Endothelial cell of umbilical vein (primary cell): Measurements from ENCODE around the gene PRDM2. TPM values are rescaled to one million over a fixed set of nuclear protein-coding genes. Genes with fewer than 3 reads are reported as not detected.

Source experiments
- BruUV-seq: library from RNA; stranded (reverse); fragments of 400-500 nt; replicated peaks from 2 replicates; lab custom pipeline; 2021; lab: Mats Ljungman, UMichigan
- CTCF ChIA-PET: fragments of 300-600, 350-600 bp; sonication (Branson Sonifier 250); formaldehyde crosslinking; loops from one replicate; lab custom pipeline; 2021; ENCODE audit warnings: antibody characterized with exemption, inconsistent platforms; lab: Charles Lee
- POLR2A ChIA-PET: fragments of 300-600, 350-600 bp; sonication (Branson Sonifier 250); formaldehyde crosslinking; loops from one replicate; lab custom pipeline; 2021; ENCODE audit warnings: antibody characterized with exemption, inconsistent platforms; lab: Charles Lee
- DNase-seq: peaks from one replicate; pipeline ENCODE4 v3.0.0-alpha.2; 2011; ENCODE audit warnings: low read depth, low spot score
- FAIRE-seq: peaks from 2 replicates; lab custom pipeline; 2011; peaks lifted over from hg19 to GRCh38; lab: Jason Lieb, UNC
- H2AFZ ChIP-seq: 2 replicates; pipeline ENCODE4 v1.6.0; 2012; ENCODE audit warnings: low read depth, low read length, control low read depth, inconsistent platforms
- H3K27ac ChIP-seq: 2 replicates; pipeline ENCODE4 v1.5.1; 2011; ENCODE audit warnings: low read depth, mild to moderate bottlenecking, control low read depth, low read length, moderate library complexity; ENCODE audit not compliant: insufficient read depth
- H3K27me3 ChIP-seq, 2 experiments: 2 replicates each; pipeline versions ENCODE4 v1.6.0 to v1.6.1; 2011; ENCODE audit warnings: low read length in 2 of 2, mixed read lengths in 1 of 2; ENCODE audit not compliant: control insufficient read depth in 2 of 2, insufficient read depth in 2 of 2
- H3K36me3 ChIP-seq, 2 experiments: 2 replicates in 1 of 2; 3 replicates in 1 of 2; pipeline ENCODE4 v1.5.1; 2011; ENCODE audit warnings: low read length in 2 of 2, mild to moderate bottlenecking in 1 of 2, moderate library complexity in 1 of 2; ENCODE audit not compliant: control insufficient read depth in 2 of 2, insufficient read depth in 2 of 2; ENCODE audit errors: extremely low read depth in 1 of 2
- H3K4me1 ChIP-seq: 3 replicates; pipeline ENCODE4 v1.5.1; 2011; ENCODE audit warnings: mild to moderate bottlenecking, low read length; ENCODE audit not compliant: control insufficient read depth, insufficient read depth; ENCODE audit errors: extremely low read depth
- H3K4me2 ChIP-seq: 2 replicates; pipeline ENCODE4 v1.6.1; 2011; ENCODE audit warnings: low read length, control low read depth, mixed read lengths; ENCODE audit not compliant: insufficient read depth
- H3K4me3 ChIP-seq, 3 experiments: fragments of 200-600 bp in 1 of 3; sonication (generic), shearing (Covaris generic) in 1 of 3; replicated peaks in 1 of 3; 2 replicates each; pipeline ENCODE4 v1.5.1; 2011 to 2016; ENCODE audit warnings: control low read depth in 3 of 3, low read length in 3 of 3, mild to moderate bottlenecking in 2 of 3, inconsistent platforms in 1 of 3, low read depth in 1 of 3, moderate library complexity in 1 of 3; ENCODE audit not compliant: insufficient read depth in 1 of 3
- H3K79me2 ChIP-seq: 2 replicates; pipeline ENCODE4 v1.6.0; 2012; ENCODE audit warnings: low read length, inconsistent platforms; ENCODE audit not compliant: control insufficient read depth, insufficient read depth
- H3K9ac ChIP-seq: replicated peaks from 2 replicates; pipeline ENCODE3; 2011; ENCODE audit warnings: low read length, control low read depth; ENCODE audit not compliant: insufficient read depth; ENCODE audit errors: extremely low read depth
- H3K9me1 ChIP-seq: replicated peaks from 3 replicates; pipeline ENCODE4 v1.6.0; 2011; ENCODE audit warnings: mild to moderate bottlenecking, low read length; ENCODE audit not compliant: control insufficient read depth, insufficient read depth; ENCODE audit errors: extremely low read depth
- H3K9me3 ChIP-seq: replicated peaks from 2 replicates; pipeline ENCODE4 v1.5.1; 2012; ENCODE audit warnings: low read length, inconsistent platforms; ENCODE audit not compliant: control insufficient read depth, insufficient read depth
- H4K20me1 ChIP-seq: replicated peaks from 2 replicates; pipeline ENCODE3; 2011; ENCODE audit warnings: mild to moderate bottlenecking, low read length; ENCODE audit not compliant: control insufficient read depth, insufficient read depth; ENCODE audit errors: extremely low read depth
- EZH2 ChIP-seq: IDR thresholded peaks from 2 replicates; pipeline ENCODE4 v1.6.1; 2012; ENCODE audit warnings: borderline replicate concordance, low read depth, mild to moderate bottlenecking, moderate library complexity, low read length, inconsistent platforms; ENCODE audit not compliant: severe bottlenecking
- FOS ChIP-seq: IDR thresholded peaks from 2 replicates; pipeline ENCODE4 v1.6.1; 2011; ENCODE audit warnings: mild to moderate bottlenecking, low read length, moderate library complexity, borderline replicate concordance; ENCODE audit not compliant: insufficient read depth
- GATA2 ChIP-seq: IDR thresholded peaks from 2 replicates; pipeline ENCODE4 v1.7.0; 2011; ENCODE audit warnings: low read depth, mild to moderate bottlenecking, moderate library complexity, mixed read lengths, low read length; ENCODE audit not compliant: insufficient read length, insufficient read depth
- JUN ChIP-seq: IDR thresholded peaks from 2 replicates; pipeline ENCODE4 v1.6.1; 2011; ENCODE audit warnings: borderline replicate concordance, low read depth; ENCODE audit not compliant: insufficient read length, insufficient read depth
- MYC ChIP-seq: IDR thresholded peaks from one replicate; pipeline ENCODE4 v1.6.1; 2011; ENCODE audit warnings: mild to moderate bottlenecking, low read depth, low read length
- POLR2A ChIP-seq: IDR thresholded peaks from 2 replicates; pipeline ENCODE4 v1.6.1; 2012; ENCODE audit warnings: low read depth, mild to moderate bottlenecking, control low read depth, low read length
- POLR2AphosphoS5 ChIP-seq: IDR thresholded peaks from 2 replicates; pipeline ENCODE4 v1.6.1; 2012; ENCODE audit warnings: low read depth, mild to moderate bottlenecking, control low read depth, low read length, moderate library complexity; ENCODE audit not compliant: insufficient read depth
- dilution Hi-C: fragments of 300-500 bp; cut with MboI; formaldehyde crosslinking; loops from one replicate; pipeline ENCODE4 v1.15.0; 2019; ENCODE audit warnings: low sequenced_read_pairs; ENCODE audit not compliant: extremely low pct_ligation_motif_present
- intact Hi-C: fragments of 100-400 bp; cut with micrococcal nuclease; formaldehyde crosslinking; loops from one replicate; pipeline ENCODE4 v1.10.0; 2022
- polyA plus RNA-seq, 4 experiments: library from polyadenylated mRNA; depleted of rRNA in 3 of 4; stranded (reverse) in 3 of 4; unstranded in 1 of 4; fragments of >200 nt; gene quantifications; 2 replicates each; pipeline versions ENCODE4 v1.2.1 to v1.2.3, GENCODE V29; 2011 to 2012; ENCODE audit warnings: missing spikeins in 1 of 4
- total RNA-seq: library from RNA; stranded (reverse); gene quantifications from 2 replicates; pipeline ENCODE4 v1.2.3, GENCODE V29; 2021
- TF ChIP-seq, protein P1 (sequence below), 2 donors: IDR thresholded peaks; 1 replicate in 1 of 2; 2 replicates in 1 of 2; pipeline ENCODE4 v1.5.1; 2011; ENCODE audit warnings: low read length in 2 of 2, mild to moderate bottlenecking in 2 of 2, moderate library complexity in 2 of 2, control low read depth in 1 of 2, inconsistent platforms in 1 of 2, low read depth in 1 of 2; ENCODE audit not compliant: insufficient read depth in 1 of 2; ENCODE audit errors: extremely low read depth in 1 of 2
- TF ChIP-seq, protein P2 (sequence below): IDR thresholded peaks from 2 replicates; pipeline ENCODE4 v1.6.1; 2011; ENCODE audit not compliant: insufficient read depth, insufficient read length

PRDM2 gene
- total and polyA plus RNA-seq, 2 donors (not counting 3 experiments of a cell fraction or from before 2014, with no cell fraction given) = 11.3 to 35.7 TPM

DNA sequence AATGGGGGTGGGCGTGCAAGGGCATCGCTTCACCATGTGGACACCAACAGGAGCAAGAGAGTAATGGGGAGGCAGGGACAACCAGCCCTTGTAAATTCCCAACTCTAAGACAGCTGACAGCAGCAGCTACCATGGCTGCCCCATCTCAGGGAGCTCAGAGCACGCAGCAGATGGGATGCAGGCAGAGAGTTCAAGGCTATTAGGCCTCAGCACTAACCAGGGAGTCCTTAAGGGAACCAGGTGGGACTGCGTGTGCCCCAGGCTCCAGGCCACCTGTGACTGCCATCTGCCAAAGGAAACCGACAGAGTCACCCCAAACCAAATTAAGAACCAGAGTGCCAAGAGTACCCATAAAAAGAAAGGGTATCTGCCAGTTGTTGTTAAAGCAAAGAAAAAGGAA, 33.7 kb upstream of the PRDM2 start:
- Histone ChIP-seq H2AFZ (no peak overlapping the region), H3K4me2 (no peak overlapping the region), H3K9ac (no peak overlapping the region), H3K79me2 (no peaks in the 10 kb centered on the region), H3K4me1 (no peaks in the 10 kb centered on the region), H3K36me3 (no peaks in the 10 kb centered on the region), H3K27me3 (no peaks in the 10 kb centered on the region), H3K27ac (no peak overlapping the region), H3K4me3 (no peak overlapping the region), H4K20me1 (no peaks in the 10 kb centered on the region), H3K9me1 (no peaks in the 10 kb centered on the region), H3K9me3 (no peaks in the 10 kb centered on the region)
- dilution Hi-C loops (no loop called here), intact Hi-C loops (no loop called here)
- FAIRE-seq (no peak), DNase-seq (no peak)
- POLR2A ChIA-PET = no interaction called here
- TF ChIP-seq, protein P1, sequence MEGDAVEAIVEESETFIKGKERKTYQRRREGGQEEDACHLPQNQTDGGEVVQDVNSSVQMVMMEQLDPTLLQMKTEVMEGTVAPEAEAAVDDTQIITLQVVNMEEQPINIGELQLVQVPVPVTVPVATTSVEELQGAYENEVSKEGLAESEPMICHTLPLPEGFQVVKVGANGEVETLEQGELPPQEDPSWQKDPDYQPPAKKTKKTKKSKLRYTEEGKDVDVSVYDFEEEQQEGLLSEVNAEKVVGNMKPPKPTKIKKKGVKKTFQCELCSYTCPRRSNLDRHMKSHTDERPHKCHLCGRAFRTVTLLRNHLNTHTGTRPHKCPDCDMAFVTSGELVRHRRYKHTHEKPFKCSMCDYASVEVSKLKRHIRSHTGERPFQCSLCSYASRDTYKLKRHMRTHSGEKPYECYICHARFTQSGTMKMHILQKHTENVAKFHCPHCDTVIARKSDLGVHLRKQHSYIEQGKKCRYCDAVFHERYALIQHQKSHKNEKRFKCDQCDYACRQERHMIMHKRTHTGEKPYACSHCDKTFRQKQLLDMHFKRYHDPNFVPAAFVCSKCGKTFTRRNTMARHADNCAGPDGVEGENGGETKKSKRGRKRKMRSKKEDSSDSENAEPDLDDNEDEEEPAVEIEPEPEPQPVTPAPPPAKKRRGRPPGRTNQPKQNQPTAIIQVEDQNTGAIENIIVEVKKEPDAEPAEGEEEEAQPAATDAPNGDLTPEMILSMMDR (IDR thresholded peaks at IDR 0.05; ENCODE audit: extremely low read depth in 1 of 2, insufficient read depth in 1 of 2, low read depth in 1 of 2, low read length in 2 of 2) = no peak
- TF ChIP-seq EZH2 (no peak), POLR2A (no peak), JUN (no peak), POLR2AphosphoS5 (no peak), MYC (no peak), GATA2 (no peak), FOS (no peak)
- TF ChIP-seq, protein P2, sequence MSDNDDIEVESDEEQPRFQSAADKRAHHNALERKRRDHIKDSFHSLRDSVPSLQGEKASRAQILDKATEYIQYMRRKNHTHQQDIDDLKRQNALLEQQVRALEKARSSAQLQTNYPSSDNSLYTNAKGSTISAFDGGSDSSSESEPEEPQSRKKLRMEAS = no peak
- BruUV-seq = no TSS peak
- CTCF ChIA-PET = interaction anchor here (0.7 to 3.0 kb wide), 8 partner anchors 9 to 1381 kb away, joined by 3 to 21 read pairs (median 5); no protein-coding TSS in a partner anchor
